Measurements from ENCODE around the gene SLC5A1. TPM values are rescaled to one million over a fixed set of nuclear protein-coding genes. Genes with fewer than 3 reads are reported as not detected.

The SLC5A1 gene
- total and polyA plus RNA-seq, 9 of the 15 experiments (the other 6 are each of a cell fraction or from before 2014, with no cell fraction given), result not detected

DNA sequence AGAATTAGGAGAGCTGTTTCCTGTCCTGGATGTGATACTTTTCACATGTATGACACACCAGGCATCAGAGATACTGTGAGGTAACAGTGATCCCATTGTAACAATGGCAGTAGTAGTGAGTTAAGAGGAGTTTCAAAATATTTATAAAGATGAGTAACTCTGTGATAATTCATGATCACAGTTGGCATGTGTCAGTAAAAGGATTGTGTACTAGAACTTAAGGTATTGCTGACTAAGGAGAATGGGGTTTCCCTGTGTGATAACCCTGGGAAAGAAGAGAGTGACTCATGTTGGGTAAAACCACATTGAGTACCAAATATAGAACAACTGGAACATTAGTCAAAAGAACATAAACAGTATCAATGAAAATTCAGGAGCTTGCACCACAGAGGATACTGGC is 22.9 kb upstream of the SLC5A1 start (continued):
- TF ChIP-seq, protein P1, sequence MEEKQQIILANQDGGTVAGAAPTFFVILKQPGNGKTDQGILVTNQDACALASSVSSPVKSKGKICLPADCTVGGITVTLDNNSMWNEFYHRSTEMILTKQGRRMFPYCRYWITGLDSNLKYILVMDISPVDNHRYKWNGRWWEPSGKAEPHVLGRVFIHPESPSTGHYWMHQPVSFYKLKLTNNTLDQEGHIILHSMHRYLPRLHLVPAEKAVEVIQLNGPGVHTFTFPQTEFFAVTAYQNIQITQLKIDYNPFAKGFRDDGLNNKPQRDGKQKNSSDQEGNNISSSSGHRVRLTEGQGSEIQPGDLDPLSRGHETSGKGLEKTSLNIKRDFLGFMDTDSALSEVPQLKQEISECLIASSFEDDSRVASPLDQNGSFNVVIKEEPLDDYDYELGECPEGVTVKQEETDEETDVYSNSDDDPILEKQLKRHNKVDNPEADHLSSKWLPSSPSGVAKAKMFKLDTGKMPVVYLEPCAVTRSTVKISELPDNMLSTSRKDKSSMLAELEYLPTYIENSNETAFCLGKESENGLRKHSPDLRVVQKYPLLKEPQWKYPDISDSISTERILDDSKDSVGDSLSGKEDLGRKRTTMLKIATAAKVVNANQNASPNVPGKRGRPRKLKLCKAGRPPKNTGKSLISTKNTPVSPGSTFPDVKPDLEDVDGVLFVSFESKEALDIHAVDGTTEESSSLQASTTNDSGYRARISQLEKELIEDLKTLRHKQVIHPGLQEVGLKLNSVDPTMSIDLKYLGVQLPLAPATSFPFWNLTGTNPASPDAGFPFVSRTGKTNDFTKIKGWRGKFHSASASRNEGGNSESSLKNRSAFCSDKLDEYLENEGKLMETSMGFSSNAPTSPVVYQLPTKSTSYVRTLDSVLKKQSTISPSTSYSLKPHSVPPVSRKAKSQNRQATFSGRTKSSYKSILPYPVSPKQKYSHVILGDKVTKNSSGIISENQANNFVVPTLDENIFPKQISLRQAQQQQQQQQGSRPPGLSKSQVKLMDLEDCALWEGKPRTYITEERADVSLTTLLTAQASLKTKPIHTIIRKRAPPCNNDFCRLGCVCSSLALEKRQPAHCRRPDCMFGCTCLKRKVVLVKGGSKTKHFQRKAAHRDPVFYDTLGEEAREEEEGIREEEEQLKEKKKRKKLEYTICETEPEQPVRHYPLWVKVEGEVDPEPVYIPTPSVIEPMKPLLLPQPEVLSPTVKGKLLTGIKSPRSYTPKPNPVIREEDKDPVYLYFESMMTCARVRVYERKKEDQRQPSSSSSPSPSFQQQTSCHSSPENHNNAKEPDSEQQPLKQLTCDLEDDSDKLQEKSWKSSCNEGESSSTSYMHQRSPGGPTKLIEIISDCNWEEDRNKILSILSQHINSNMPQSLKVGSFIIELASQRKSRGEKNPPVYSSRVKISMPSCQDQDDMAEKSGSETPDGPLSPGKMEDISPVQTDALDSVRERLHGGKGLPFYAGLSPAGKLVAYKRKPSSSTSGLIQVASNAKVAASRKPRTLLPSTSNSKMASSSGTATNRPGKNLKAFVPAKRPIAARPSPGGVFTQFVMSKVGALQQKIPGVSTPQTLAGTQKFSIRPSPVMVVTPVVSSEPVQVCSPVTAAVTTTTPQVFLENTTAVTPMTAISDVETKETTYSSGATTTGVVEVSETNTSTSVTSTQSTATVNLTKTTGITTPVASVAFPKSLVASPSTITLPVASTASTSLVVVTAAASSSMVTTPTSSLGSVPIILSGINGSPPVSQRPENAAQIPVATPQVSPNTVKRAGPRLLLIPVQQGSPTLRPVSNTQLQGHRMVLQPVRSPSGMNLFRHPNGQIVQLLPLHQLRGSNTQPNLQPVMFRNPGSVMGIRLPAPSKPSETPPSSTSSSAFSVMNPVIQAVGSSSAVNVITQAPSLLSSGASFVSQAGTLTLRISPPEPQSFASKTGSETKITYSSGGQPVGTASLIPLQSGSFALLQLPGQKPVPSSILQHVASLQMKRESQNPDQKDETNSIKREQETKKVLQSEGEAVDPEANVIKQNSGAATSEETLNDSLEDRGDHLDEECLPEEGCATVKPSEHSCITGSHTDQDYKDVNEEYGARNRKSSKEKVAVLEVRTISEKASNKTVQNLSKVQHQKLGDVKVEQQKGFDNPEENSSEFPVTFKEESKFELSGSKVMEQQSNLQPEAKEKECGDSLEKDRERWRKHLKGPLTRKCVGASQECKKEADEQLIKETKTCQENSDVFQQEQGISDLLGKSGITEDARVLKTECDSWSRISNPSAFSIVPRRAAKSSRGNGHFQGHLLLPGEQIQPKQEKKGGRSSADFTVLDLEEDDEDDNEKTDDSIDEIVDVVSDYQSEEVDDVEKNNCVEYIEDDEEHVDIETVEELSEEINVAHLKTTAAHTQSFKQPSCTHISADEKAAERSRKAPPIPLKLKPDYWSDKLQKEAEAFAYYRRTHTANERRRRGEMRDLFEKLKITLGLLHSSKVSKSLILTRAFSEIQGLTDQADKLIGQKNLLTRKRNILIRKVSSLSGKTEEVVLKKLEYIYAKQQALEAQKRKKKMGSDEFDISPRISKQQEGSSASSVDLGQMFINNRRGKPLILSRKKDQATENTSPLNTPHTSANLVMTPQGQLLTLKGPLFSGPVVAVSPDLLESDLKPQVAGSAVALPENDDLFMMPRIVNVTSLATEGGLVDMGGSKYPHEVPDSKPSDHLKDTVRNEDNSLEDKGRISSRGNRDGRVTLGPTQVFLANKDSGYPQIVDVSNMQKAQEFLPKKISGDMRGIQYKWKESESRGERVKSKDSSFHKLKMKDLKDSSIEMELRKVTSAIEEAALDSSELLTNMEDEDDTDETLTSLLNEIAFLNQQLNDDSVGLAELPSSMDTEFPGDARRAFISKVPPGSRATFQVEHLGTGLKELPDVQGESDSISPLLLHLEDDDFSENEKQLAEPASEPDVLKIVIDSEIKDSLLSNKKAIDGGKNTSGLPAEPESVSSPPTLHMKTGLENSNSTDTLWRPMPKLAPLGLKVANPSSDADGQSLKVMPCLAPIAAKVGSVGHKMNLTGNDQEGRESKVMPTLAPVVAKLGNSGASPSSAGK (IDR thresholded peaks at IDR 0.05), result no peak
- TF ChIP-seq LARP7 (IDR thresholded peaks at IDR 0.05), result no peak
- no peak for TF ChIP-seq U2AF1 (optimal IDR thresholded peaks at IDR 0.05; ENCODE audit: low read depth, low read length)
- peak; percentile 83 for TF ChIP-seq FOSL1 (tag; conservative IDR thresholded peaks at IDR 0.05)
- TF ChIP-seq MAFF (IDR thresholded peaks at IDR 0.05; ENCODE audit: low read length), result peak; percentile 60
- TF ChIP-seq, protein P2, sequence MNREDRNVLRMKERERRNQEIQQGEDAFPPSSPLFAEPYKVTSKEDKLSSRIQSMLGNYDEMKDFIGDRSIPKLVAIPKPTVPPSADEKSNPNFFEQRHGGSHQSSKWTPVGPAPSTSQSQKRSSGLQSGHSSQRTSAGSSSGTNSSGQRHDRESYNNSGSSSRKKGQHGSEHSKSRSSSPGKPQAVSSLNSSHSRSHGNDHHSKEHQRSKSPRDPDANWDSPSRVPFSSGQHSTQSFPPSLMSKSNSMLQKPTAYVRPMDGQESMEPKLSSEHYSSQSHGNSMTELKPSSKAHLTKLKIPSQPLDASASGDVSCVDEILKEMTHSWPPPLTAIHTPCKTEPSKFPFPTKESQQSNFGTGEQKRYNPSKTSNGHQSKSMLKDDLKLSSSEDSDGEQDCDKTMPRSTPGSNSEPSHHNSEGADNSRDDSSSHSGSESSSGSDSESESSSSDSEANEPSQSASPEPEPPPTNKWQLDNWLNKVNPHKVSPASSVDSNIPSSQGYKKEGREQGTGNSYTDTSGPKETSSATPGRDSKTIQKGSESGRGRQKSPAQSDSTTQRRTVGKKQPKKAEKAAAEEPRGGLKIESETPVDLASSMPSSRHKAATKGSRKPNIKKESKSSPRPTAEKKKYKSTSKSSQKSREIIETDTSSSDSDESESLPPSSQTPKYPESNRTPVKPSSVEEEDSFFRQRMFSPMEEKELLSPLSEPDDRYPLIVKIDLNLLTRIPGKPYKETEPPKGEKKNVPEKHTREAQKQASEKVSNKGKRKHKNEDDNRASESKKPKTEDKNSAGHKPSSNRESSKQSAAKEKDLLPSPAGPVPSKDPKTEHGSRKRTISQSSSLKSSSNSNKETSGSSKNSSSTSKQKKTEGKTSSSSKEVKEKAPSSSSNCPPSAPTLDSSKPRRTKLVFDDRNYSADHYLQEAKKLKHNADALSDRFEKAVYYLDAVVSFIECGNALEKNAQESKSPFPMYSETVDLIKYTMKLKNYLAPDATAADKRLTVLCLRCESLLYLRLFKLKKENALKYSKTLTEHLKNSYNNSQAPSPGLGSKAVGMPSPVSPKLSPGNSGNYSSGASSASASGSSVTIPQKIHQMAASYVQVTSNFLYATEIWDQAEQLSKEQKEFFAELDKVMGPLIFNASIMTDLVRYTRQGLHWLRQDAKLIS (CRISPR knock-in tag; IDR thresholded peaks at IDR 0.05), result no peak
- no peak for TF ChIP-seq ETV1 (tag; conservative IDR thresholded peaks at IDR 0.05; ENCODE audit: low read depth)
- TF ChIP-seq HIVEP1 (CRISPR knock-in tag; IDR thresholded peaks at IDR 0.05), result no peak
- no peak for TF ChIP-seq ZNF395 (CRISPR knock-in tag; IDR thresholded peaks at IDR 0.05)
- TF ChIP-seq MAFK (IDR thresholded peaks at IDR 0.05; ENCODE audit: low read length), result peak; percentile 84
- TF ChIP-seq HLTF (IDR thresholded peaks at IDR 0.05), result no peak
- peak; percentile 80 for TF ChIP-seq ZNF316 (IDR thresholded peaks at IDR 0.05)

Measured in K562 (cell line).